Karpas-422 (cell line): ENCODE data around the gene IMP3. TPM values are rescaled to one million over a fixed set of nuclear protein-coding genes. Genes with fewer than 3 reads are reported as not detected.

Source experiments
- DNase-seq: peaks from one replicate; pipeline ENCODE4 v3.0.0-alpha.2; 2015
- H2AFZ ChIP-seq: fragments of 200-600 bp; sonication (generic); 2 replicates; pipeline ENCODE4 v1.6.1; 2014; ENCODE audit warnings: antibody characterized with exemption, low read length, mixed read lengths
- H3K27ac ChIP-seq: fragments of 200-600 bp; sonication (generic); 2 replicates; pipeline ENCODE4 v1.5.1; 2014; ENCODE audit warnings: mild to moderate bottlenecking, low read length, moderate library complexity
- H3K27me3 ChIP-seq: fragments of 200-600 bp; sonication (generic); 2 replicates; pipeline ENCODE4 v1.6.1; 2014; ENCODE audit warnings: low read length, mixed read lengths
- H3K36me3 ChIP-seq: fragments of 200-600 bp; sonication (generic); 2 replicates; pipeline ENCODE4 v1.6.1; 2014; ENCODE audit warnings: low read length, mixed read lengths; ENCODE audit not compliant: insufficient read depth
- H3K4me1 ChIP-seq: fragments of 200-600 bp; sonication (generic); 2 replicates; pipeline ENCODE4 v1.6.1; 2014; ENCODE audit warnings: mild to moderate bottlenecking, low read length, mixed read lengths
- H3K4me2 ChIP-seq: fragments of 200-600 bp; sonication (generic); 2 replicates; pipeline ENCODE4 v1.6.1; 2014; ENCODE audit warnings: low read length, low read depth, mild to moderate bottlenecking; ENCODE audit not compliant: poor library complexity, severe bottlenecking
- H3K4me3 ChIP-seq: fragments of 200-600 bp; sonication (generic); 2 replicates; pipeline ENCODE4 v1.5.1; 2014; ENCODE audit warnings: mild to moderate bottlenecking, antibody characterized with exemption, low read length, mixed read lengths
- H3K79me2 ChIP-seq: fragments of 200-600 bp; sonication (generic); 2 replicates; pipeline ENCODE4 v1.6.1; 2014; ENCODE audit warnings: mild to moderate bottlenecking, low read length, mixed read lengths
- H3K9ac ChIP-seq: fragments of 200-600 bp; sonication (generic); 2 replicates; pipeline ENCODE4 v1.6.0; 2014; ENCODE audit warnings: low read length
- H3K9me2 ChIP-seq: fragments of 200-600 bp; sonication (generic), shearing (Covaris generic); replicated peaks from 2 replicates; pipeline ENCODE4 v1.6.0; 2014; ENCODE audit warnings: mild to moderate bottlenecking, low read length, moderate library complexity; ENCODE audit not compliant: insufficient read depth
- H3K9me3 ChIP-seq: fragments of 300-700, 200-600 bp; sonication (generic); 2 replicates; pipeline ENCODE4 v1.6.1; 2014; ENCODE audit warnings: low read length, mixed read lengths
- H4K20me1 ChIP-seq: fragments of 200-600 bp; sonication (generic); 2 replicates; pipeline ENCODE4 v1.6.1; 2014; ENCODE audit warnings: mild to moderate bottlenecking, antibody characterized with exemption, low read length, low read depth; ENCODE audit not compliant: insufficient read depth
- total RNA-seq: library from RNA; depleted of rRNA; stranded (reverse); fragments of >200 nt; shearing (Covaris generic); gene quantifications from 2 replicates; pipeline ENCODE4 v1.2.3, GENCODE V29; 2014; ENCODE audit warnings: low replicate concordance

IMP3 gene
- total RNA-seq, 1 experiment from 2014 or later = 82.7 TPM

DNA sequence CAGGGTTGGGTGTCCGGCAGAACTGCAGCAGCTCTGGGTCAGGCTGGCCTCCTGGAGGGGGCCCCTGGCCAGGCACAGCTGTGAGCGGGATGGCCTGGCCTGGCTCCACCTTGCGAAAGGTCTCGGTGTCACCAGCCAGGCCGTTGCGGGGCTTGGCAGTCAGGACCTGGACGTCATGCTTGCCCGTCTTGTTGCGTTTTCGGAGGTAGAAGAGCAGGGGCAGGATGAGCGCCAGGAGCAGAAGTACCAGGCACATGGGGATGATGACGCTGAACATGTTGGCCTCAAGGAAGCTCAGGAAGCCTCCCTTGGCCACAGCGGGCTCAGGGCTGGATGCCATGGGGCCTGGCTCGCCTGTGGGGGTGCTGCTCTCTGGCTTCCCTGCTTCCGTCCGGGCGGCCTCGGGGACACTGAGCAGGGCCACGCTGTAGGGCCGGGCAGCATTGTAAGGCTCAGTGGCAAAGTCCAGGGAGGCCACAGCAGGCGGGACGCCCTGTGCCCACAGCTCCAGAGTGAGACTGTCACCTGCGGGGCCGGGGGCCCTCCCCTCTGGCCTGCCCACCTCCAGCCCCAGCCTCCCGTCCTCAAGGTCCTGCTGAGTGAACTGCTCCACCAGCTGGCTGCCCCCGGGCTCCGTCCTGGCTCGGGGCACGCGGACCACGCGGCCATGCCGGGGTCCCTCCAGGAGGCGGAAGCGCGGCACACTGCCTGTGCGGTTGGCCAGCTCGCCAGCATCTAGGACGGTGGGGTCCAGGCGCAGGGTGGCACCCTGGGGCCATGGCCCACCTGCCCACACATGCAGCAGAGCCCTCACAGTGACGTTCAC, 35.8 kb upstream of the IMP3 start:
- H3K4me1 ChIP-seq = peaks cover 79% of the 10 kb centered on the region
- no peak overlapping the region for H3K9ac ChIP-seq
- no peaks in the 10 kb centered on the region for H3K9me3 ChIP-seq
- no peak for DNase-seq
- H3K9me2 ChIP-seq = no peaks in the 10 kb centered on the region
- H3K27me3 ChIP-seq = no peaks in the 10 kb centered on the region
- no peak overlapping the region for H2AFZ ChIP-seq
- no peak overlapping the region for H3K27ac ChIP-seq
- no peaks in the 10 kb centered on the region for H3K36me3 ChIP-seq
- no peak overlapping the region for H3K4me3 ChIP-seq
- no peaks in the 10 kb centered on the region for H4K20me1 ChIP-seq
- H3K4me2 ChIP-seq = no peak overlapping the region
- no peaks in the 10 kb centered on the region for H3K79me2 ChIP-seq

DNA sequence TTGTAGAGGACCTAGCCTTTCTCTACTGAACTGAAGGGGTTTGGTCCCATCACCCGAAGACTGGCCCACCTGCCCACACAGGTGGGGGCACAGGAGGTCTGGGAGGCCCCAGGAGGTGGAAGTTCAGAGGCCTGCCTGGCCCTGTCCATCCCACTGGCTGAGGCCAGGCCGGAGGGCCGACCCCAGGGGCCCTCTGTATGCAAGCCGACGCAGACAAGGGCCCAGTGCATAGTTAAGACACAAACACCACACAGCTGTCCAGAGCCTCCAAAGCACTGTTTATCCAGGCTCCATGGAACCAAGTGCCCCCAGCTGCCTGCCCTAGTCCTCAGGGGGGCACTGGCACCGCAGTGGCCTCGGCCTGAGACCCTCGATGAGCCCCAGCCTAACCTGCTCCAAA, 34.3 kb upstream of the IMP3 start:
- peak overlapping the region; percentile 66; the same call in 1 of the 2 replicates for H3K4me3 ChIP-seq
- no peaks in the 10 kb centered on the region for H3K36me3 ChIP-seq
- H3K4me2 ChIP-seq = peak overlapping the region; percentile 95
- no peak for DNase-seq
- no peaks in the 10 kb centered on the region for H3K9me2 ChIP-seq
- peak overlapping the region; percentile 94 for H3K27ac ChIP-seq
- no peaks in the 10 kb centered on the region for H4K20me1 ChIP-seq
- peaks cover 82% of the 10 kb centered on the region for H3K4me1 ChIP-seq
- no peaks in the 10 kb centered on the region for H3K79me2 ChIP-seq
- no peaks in the 10 kb centered on the region for H3K9me3 ChIP-seq
- H3K27me3 ChIP-seq = no peaks in the 10 kb centered on the region
- peak overlapping the region; percentile 80 for H3K9ac ChIP-seq
- H2AFZ ChIP-seq = 0 out of 2 replicates have a peak overlapping the region, but pooled peaks have one; percentile 6

DNA sequence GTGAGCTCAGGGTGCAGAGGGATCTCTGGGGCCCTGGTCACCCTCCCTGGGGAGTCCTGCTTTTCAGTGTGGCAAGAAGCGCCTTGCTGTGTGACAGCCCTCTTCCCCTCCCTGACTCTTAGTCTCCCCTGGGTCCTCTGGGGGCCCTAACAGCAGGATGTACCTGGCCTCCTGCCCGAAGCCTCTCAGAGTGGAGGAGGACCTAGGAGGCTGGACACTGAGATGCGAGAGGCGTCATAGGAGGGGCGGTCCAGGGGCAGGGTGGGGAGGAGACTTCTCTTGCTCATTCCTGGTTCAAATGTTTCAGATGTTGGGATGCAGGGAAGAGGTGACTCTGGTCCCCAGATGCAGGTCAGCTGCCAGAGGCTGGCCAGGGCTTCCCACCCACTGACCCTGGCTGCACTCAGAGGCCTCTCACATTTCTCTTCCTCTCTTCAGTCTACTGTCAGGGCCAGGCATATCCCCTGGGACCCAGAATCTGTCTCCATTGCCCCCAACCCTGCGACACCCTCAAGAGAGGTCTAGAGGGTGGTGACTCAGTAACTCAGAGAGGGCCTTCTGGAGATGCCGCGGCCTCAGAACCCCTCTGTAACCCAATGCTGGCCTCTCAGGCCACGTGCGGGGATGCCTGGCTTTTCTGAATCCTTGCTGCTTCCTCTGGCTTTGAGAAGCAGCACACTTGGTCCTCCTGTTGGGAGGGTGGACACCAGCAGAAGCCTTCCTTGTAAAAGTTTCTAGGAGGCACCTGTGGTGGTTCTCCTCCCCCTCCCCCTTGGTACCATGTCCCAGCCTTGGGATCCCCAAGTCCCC, 33.6 kb upstream of the IMP3 start:
- Histone ChIP-seq H3K27me3 (no peaks in the 10 kb centered on the region), H3K79me2 (no peaks in the 10 kb centered on the region), H3K27ac (peak overlapping the region; percentile 94), H3K9ac (peak overlapping the region; percentile 80), H3K4me3 (peak overlapping the region; percentile 66), H3K36me3 (no peaks in the 10 kb centered on the region), H4K20me1 (no peaks in the 10 kb centered on the region), H3K4me1 (peaks cover 78% of the 10 kb centered on the region), H3K4me2 (peak overlapping the region; percentile 95), H3K9me2 (no peaks in the 10 kb centered on the region), H3K9me3 (no peaks in the 10 kb centered on the region), H2AFZ (0 out of 2 replicates have a peak overlapping the region, but pooled peaks have one; percentile 6)
- peak; percentile 98 for DNase-seq

DNA sequence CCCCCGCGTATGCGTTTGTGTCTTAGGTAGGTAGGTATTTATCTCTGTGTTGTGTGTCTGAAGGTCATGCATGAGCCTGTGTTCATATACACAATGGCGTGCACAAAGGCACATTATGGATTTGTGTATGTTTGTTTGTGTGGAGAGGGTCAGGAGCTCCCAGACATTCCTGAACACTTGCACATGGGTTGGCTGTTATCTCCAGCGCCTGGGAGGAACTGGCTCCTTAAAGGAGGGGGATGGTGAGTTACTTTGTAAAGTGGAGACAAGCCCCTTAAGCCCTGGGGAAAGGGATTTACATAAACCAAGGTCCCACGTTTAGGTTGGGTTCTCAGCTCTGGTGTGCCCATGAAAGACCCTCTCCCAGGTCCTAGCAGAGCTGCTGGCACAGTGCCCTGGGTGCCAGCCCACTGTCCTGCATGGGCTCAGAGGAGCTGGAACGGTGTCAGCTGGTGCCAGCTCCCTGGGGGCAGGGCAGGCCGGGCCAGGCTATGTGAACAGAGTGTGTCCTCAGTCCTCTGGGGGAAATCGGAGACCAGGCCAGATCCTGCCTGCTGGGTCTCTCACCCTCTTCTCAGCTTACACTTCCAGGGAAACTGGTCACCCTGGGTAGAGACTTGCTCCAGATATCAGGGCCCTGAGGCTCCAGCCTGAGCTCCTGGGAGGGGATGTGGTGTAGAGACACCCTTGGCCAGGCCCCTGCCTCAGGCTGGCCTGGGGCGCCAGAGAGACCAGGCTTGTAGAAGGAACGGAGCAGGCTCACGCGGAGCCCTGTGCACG, 32.8 kb upstream of the IMP3 start:
- no peaks in the 10 kb centered on the region for H3K27me3 ChIP-seq

DNA sequence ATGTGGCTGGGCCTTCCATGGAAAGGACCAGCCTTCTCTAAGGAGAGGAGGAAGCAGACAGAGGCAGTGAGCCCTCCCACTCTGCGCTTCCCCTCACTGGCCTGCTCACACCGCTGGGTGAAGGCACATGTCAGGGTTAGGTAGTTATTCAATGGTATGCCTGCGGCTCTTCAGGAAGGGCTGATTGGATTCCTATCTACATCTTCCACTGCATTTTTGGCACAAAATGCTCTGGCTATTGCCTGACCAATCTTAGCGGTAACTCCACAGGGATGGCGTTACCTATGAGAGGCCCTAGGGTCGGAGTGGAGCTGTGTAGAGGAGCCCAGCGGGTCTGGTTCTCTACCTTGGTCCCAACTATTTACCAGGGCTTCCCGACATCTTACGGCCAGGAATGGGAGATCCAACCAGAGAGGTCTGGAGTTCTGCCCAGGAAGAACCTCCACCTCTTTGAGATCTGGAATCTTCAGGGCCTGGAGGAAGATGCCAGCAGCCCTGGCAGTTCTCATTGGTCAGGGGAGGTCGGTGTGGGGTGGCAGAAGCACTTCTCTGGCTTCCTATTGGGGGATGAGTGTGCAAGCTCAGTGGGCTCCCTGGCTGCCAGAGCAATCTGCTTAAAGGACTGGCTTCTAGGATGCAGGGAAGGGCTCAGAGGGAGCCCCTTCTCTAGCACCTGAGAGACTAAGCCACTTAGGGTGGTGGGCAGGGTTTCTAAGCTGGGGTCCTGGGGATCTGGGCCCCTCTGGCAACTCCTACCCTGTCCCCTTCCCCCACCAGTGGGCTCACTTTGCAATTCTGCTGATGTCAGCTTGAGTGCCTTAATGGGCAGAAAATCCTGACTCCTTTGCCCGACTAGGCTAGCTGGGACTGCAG, 31.9 kb upstream of the IMP3 start:
- H3K4me3 ChIP-seq = peak overlapping the region; percentile 66
- DNase-seq = peak; percentile 76
- H3K79me2 ChIP-seq = no peaks in the 10 kb centered on the region
- H4K20me1 ChIP-seq = no peaks in the 10 kb centered on the region
- H3K9ac ChIP-seq = peak overlapping the region; percentile 80
- no peaks in the 10 kb centered on the region for H3K9me2 ChIP-seq
- no peaks in the 10 kb centered on the region for H3K9me3 ChIP-seq
- H3K4me1 ChIP-seq = peaks cover 65% of the 10 kb centered on the region
- no peaks in the 10 kb centered on the region for H3K36me3 ChIP-seq
- H3K4me2 ChIP-seq = peak overlapping the region; percentile 95
- H3K27ac ChIP-seq = peak overlapping the region; percentile 94
- H2AFZ ChIP-seq = peak overlapping the region; percentile 68; the same call in 1 of the 2 replicates
- no peaks in the 10 kb centered on the region for H3K27me3 ChIP-seq

More for the DNA sequence above, 32.8 kb upstream of the IMP3 start:
- Histone ChIP-seq H3K9me3 (no peaks in the 10 kb centered on the region), H3K4me3 (peak overlapping the region; percentile 66), H2AFZ (peak overlapping the region; percentile 68; the same call in 1 of the 2 replicates), H3K27ac (peak overlapping the region; percentile 94), H4K20me1 (no peaks in the 10 kb centered on the region), H3K4me2 (peak overlapping the region; percentile 95), H3K9ac (peak overlapping the region; percentile 80), H3K79me2 (no peaks in the 10 kb centered on the region), H3K36me3 (no peaks in the 10 kb centered on the region), H3K9me2 (no peaks in the 10 kb centered on the region), H3K4me1 (peaks cover 70% of the 10 kb centered on the region)
- peak; percentile 86 for DNase-seq

DNA sequence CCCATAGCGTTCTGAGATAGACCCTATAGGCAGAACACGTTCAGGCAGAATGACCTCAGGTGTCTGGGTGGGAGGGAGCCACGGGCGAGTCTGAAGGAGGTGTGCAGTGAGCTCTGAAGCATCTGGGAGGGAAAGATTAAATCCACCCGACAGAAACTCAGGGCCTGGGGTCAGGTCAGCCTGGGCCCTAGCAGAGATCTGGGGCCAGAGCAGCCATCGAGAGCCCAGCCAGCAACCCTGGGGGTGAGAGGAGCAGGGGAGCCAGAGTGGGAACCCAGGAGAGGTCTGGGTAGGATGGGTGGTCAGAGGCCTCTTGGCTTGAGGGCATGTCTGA, 29.8 kb upstream of the IMP3 start:
- Histone ChIP-seq H3K79me2 (no peaks in the 10 kb centered on the region), H3K9me2 (no peaks in the 10 kb centered on the region), H3K4me3 (no peak overlapping the region), H3K27me3 (no peaks in the 10 kb centered on the region), H3K4me2 (no peak overlapping the region), H3K4me1 (peaks cover 59% of the 10 kb centered on the region), H3K27ac (no peak overlapping the region), H3K9ac (no peak overlapping the region), H4K20me1 (no peaks in the 10 kb centered on the region), H2AFZ (no peak overlapping the region), H3K36me3 (no peaks in the 10 kb centered on the region), H3K9me3 (no peaks in the 10 kb centered on the region)
- no peak for DNase-seq

DNA sequence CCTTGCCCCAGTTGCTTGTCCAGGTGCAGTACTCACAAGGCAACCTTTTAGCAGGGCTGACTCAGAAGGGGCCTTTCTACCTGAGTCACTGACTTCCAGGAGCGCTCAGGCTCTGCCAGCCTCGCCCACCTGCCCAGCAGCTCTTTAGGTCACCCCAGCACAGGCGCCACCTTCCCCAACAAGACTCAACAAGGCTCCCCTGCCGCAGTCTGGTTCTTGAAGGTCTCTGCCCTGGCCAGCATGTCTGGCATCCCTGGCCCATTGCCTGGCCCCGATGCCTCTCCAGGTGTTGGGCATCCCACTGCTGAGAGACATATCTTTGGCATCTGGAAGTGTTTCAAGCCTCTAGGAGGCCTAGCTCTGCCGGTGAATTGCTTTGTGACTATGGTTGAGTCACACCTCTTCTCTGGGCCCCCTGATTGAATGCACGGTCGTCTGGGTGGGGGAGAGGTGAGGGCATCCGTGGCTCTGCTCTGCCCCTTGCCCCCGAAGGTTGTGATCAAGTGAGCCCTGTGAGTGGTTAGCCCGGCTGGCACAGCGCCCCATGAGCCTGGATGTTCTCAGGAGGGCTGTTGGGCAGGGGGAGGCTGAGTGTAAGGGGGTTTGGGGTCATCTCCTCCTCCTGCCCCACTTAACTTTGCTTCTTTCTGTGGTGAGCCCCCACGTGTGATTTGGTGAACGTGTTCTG, 29.3 kb upstream of the IMP3 start:
- Histone ChIP-seq H3K4me3 (no peak overlapping the region), H3K79me2 (no peaks in the 10 kb centered on the region), H3K9me3 (no peaks in the 10 kb centered on the region), H3K36me3 (no peaks in the 10 kb centered on the region), H3K9ac (no peak overlapping the region), H3K4me2 (no peak overlapping the region), H3K4me1 (peaks cover 54% of the 10 kb centered on the region), H2AFZ (no peak overlapping the region), H3K9me2 (no peaks in the 10 kb centered on the region), H3K27ac (no peak overlapping the region), H4K20me1 (no peaks in the 10 kb centered on the region), H3K27me3 (no peaks in the 10 kb centered on the region)
- DNase-seq = no peak
